Cardiac fibroblast (primary cell): ENCODE data around the gene COL4A4.
"Not testable (repeated sequence)": the region's sequence is repeated elsewhere in the genome, so short reads cannot be mapped to it uniquely, and the experiment has no call there.

Experiments used
- DNase-seq, 2 donors: peaks; one replicate each; pipeline versions ENCODE4 v3.0.0 to v3.0.0-alpha.2; 2010; ENCODE audit warnings: low read depth in 2 of 2
- H3K4me3 ChIP-seq, 2 donors: replicated peaks in 1 of 2; 1 replicate in 1 of 2; 2 replicates in 1 of 2; pipeline ENCODE4 v1.5.1; 2011; ENCODE audit warnings: low read depth in 2 of 2, low read length in 2 of 2, mild to moderate bottlenecking in 2 of 2, moderate library complexity in 1 of 2
- TF ChIP-seq, protein P1 (sequence below): IDR thresholded peaks from one replicate; pipeline ENCODE4 v1.5.1; 2011; ENCODE audit warnings: low read depth, mild to moderate bottlenecking, low read length, inconsistent platforms

COL4A4 gene

DNA sequence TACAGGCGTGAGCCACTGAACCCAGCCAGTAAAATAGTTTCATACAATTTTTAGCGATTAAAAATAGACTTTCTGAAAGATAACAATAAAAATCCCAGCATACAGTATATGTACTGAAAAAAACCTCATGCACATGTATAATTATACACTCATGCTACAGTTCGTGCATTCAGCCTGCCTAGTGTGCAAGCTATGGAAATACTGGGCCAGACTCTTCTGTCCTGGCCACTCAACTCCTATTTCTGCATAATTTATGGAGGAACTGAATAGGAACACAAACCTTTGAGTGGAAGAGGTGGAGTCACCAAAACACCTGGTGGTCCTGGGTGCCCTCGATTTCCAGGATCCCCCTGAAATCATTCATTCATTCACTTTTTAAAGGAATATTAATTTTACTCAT lies 64.7 kb downstream of the COL4A4 start:
- DNase-seq, result no peak
- TF ChIP-seq, protein P1, sequence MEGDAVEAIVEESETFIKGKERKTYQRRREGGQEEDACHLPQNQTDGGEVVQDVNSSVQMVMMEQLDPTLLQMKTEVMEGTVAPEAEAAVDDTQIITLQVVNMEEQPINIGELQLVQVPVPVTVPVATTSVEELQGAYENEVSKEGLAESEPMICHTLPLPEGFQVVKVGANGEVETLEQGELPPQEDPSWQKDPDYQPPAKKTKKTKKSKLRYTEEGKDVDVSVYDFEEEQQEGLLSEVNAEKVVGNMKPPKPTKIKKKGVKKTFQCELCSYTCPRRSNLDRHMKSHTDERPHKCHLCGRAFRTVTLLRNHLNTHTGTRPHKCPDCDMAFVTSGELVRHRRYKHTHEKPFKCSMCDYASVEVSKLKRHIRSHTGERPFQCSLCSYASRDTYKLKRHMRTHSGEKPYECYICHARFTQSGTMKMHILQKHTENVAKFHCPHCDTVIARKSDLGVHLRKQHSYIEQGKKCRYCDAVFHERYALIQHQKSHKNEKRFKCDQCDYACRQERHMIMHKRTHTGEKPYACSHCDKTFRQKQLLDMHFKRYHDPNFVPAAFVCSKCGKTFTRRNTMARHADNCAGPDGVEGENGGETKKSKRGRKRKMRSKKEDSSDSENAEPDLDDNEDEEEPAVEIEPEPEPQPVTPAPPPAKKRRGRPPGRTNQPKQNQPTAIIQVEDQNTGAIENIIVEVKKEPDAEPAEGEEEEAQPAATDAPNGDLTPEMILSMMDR, result no peak
- no peak overlapping the region for H3K4me3 ChIP-seq

GRCh38 chr2:227098162-227098515 lies 65.9 kb downstream of the COL4A4 start:
- TF ChIP-seq, protein P1, result no peak
- H3K4me3 ChIP-seq, result no peak overlapping the region
- no peak for DNase-seq

- no peak for DNase-seq
- TF ChIP-seq, protein P1, result no peak
- H3K4me3 ChIP-seq, result no peak overlapping the region
These were observed 66.4 kb downstream of the COL4A4 start for GRCh38 chr2:227097495-227098161.

DNA sequence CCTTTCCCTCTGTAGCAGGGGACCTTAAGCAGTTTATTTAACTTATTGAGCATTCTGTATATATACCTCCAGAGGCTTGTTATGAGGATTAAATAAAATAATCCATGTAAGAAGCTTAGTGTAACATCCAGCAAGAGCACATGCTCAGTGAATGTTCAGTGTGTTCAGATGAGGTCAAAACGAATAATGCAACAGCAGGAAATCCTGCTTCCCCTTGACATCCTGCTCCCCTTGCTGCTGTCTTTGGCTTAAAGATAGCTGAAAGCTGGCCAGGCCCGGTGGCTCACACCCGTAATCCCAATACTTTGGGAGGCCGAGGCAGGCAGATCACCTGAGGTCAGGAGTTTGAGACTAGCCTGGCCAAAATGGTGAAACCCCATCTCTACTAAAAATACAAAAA lies 68.7 kb downstream of the COL4A4 start:
- TF ChIP-seq, protein P1, result no peak
- no peak overlapping the region for H3K4me3 ChIP-seq
- DNase-seq, result peak in 1 of 2 donors; percentile 4

- TF ChIP-seq, protein P1, result no peak
- no peak overlapping the region for H3K4me3 ChIP-seq
- peak in 1 of 2 donors; percentile 4 for DNase-seq
These were observed 81.7 kb downstream of the COL4A4 start for GRCh38 chr2:227082286-227082685.

GRCh38 chr2:227079726-227080125 lies 84.3 kb downstream of the COL4A4 start:
- no peak overlapping the region for H3K4me3 ChIP-seq
- DNase-seq, result peak in 1 of 2 donors; percentile 2

GRCh38 chr2:227065065-227065464 lies 98.9 kb downstream of the COL4A4 start:
- not testable (repeated sequence) for H3K4me3 ChIP-seq, DNase-seq

More at GRCh38 chr2:227079726-227080125, 84.3 kb downstream of the COL4A4 start:
- TF ChIP-seq, protein P1, result no peak
